HG02840 (cell line): ENCODE data around the gene CST9.

Source experiments
- ATAC-seq: cut with Tn5 transposase; IDR thresholded peaks from one replicate; pipeline ENCODE4 v1.9.1; 2021; ENCODE audit warnings: mild to moderate bottlenecking, moderate library complexity, moderate number of reproducible peaks; ENCODE audit not compliant: unreplicated experiment, low FRiP score

The CST9 gene

GRCh38 chr20:23562721-23563342, 42.9 kb downstream of the CST9 start:
- ATAC-seq: no peak

- no peak for ATAC-seq
Measured at GRCh38 chr20:23554401-23554800, 51.3 kb downstream of the CST9 start.
